Neural progenitor cell (in vitro differentiated cells): ENCODE measurements around the gene CAPN11. TPM values are rescaled to one million over a fixed set of nuclear protein-coding genes. Genes with fewer than 3 reads are reported as not detected.

ENCODE experiments used
- DNase-seq: peaks from one replicate; pipeline ENCODE4 v3.0.0-alpha.2; 2016; ENCODE audit warnings: low spot score
- H2AFZ ChIP-seq: fragments of 200-600 bp; sonication (generic); replicated peaks from 2 replicates; pipeline ENCODE4 v1.6.1; 2016; ENCODE audit warnings: antibody characterized with exemption
- H3F3A ChIP-seq: fragments of 200-600 bp; sonication (generic); 2 replicates; pipeline ENCODE4 v1.6.1; 2016; ENCODE audit warnings: antibody characterized with exemption, low read depth
- H3K27ac ChIP-seq: fragments of 200-600 bp; sonication (generic); 2 replicates; pipeline ENCODE4 v1.5.1; 2016; ENCODE audit warnings: mild to moderate bottlenecking
- H3K27me3 ChIP-seq: fragments of 200-600 bp; sonication (generic); 2 replicates; pipeline ENCODE4 v1.6.1; 2016; ENCODE audit warnings: mild to moderate bottlenecking, moderate library complexity
- H3K36me3 ChIP-seq: fragments of 200-600 bp; sonication (generic); 2 replicates; pipeline ENCODE4 v1.5.1; 2016
- H3K4me1 ChIP-seq: fragments of 200-600 bp; sonication (generic); 2 replicates; pipeline ENCODE4 v1.6.1; 2016; ENCODE audit warnings: mixed run types
- H3K4me2 ChIP-seq: fragments of 200-600 bp; sonication (generic); 2 replicates; pipeline ENCODE4 v1.6.1; 2016
- H3K4me3 ChIP-seq: fragments of 200-600 bp; sonication (generic); 2 replicates; pipeline ENCODE4 v1.5.1; 2016
- H3K79me2 ChIP-seq: fragments of 200-600 bp; sonication (generic); 2 replicates; pipeline ENCODE4 v1.6.1; 2016; ENCODE audit warnings: low read depth
- H3K9ac ChIP-seq: fragments of 200-600 bp; sonication (generic); 2 replicates; pipeline ENCODE4 v1.6.1; 2016
- H3K9me3 ChIP-seq: fragments of 200-600 bp; sonication (generic); 2 replicates; pipeline ENCODE4 v1.5.1; 2016; ENCODE audit warnings: low read depth
- H4K20me1 ChIP-seq: fragments of 200-600 bp; sonication (generic); 2 replicates; pipeline ENCODE4 v1.6.1; 2016; ENCODE audit warnings: low read depth
- H3K27ac Mint-ChIP-seq: 3 replicates; pipeline ENCODE4 v1.8.0; 2021; ENCODE audit warnings: mixed read lengths
- H3K27me3 Mint-ChIP-seq: 2 replicates; pipeline ENCODE4 v1.8.0; 2022; ENCODE audit warnings: low read depth, mild to moderate bottlenecking, inconsistent platforms, moderate library complexity, mixed read lengths; ENCODE audit not compliant: insufficient read depth
- H3K36me3 Mint-ChIP-seq: 3 replicates; pipeline ENCODE4 v1.8.0; 2021; ENCODE audit warnings: mixed read lengths
- H3K4me1 Mint-ChIP-seq: 3 replicates; pipeline ENCODE4 v1.8.0; 2021; ENCODE audit warnings: mixed read lengths
- H3K4me3 Mint-ChIP-seq: 3 replicates; pipeline ENCODE4 v1.8.0; 2021; ENCODE audit warnings: mild to moderate bottlenecking, moderate library complexity, mixed read lengths
- H3K9me3 Mint-ChIP-seq: 3 replicates; pipeline ENCODE4 v1.8.0; 2020; ENCODE audit warnings: mixed read lengths
- CTCF ChIP-seq: fragments of 200-600 bp; sonication (generic); IDR thresholded peaks from 2 replicates; pipeline ENCODE4 v1.5.1; 2017; ENCODE audit warnings: antibody characterized with exemption, mild to moderate bottlenecking
- EZH2 ChIP-seq: fragments of 200-600 bp; sonication (generic); IDR thresholded peaks from 2 replicates; pipeline ENCODE4 v1.6.1; 2017; ENCODE audit warnings: antibody characterized with exemption, mild to moderate bottlenecking, moderate library complexity
- EZH2phosphoT487 ChIP-seq: fragments of 200-600 bp; sonication (generic); IDR thresholded peaks from 2 replicates; pipeline ENCODE4 v1.6.1; 2017; ENCODE audit warnings: antibody characterized with exemption
- total RNA-seq: library from RNA; depleted of rRNA; stranded (reverse); fragments of >200 nt; gene quantifications from 2 replicates; pipeline ENCODE4 v1.2.3, GENCODE V29; 2015; ENCODE audit warnings: low replicate concordance

CAPN11 gene
- total RNA-seq, 1 donor from 2014 or later = 0.49 TPM

GRCh38 chr6:44132476-44132875 is 26.1 kb upstream of the CAPN11 start:
- Histone ChIP-seq H3K27me3 (no peaks in the 10 kb centered on the region), H3K4me3 (no peak overlapping the region), H3K9ac (no peak overlapping the region), H3F3A (peaks cover 23% of the 10 kb centered on the region), H3K27ac (peak overlapping the region; percentile 65), H4K20me1 (peaks cover 4% of the 10 kb centered on the region), H3K9me3 (no peaks in the 10 kb centered on the region), H3K4me2 (no peak overlapping the region), H2AFZ (no peak overlapping the region), H3K79me2 (peaks cover 11% of the 10 kb centered on the region), H3K4me1 (peaks cover 23% of the 10 kb centered on the region), H3K36me3 (no peaks in the 10 kb centered on the region)
- peaks cover 2% of the 10 kb centered on the region for H3K36me3 Mint-ChIP-seq
- peaks cover 53% of the 10 kb centered on the region for H3K4me1 Mint-ChIP-seq
- no peak for TF ChIP-seq EZH2
- TF ChIP-seq CTCF = no peak
- TF ChIP-seq EZH2phosphoT487 = no peak
- H3K9me3 Mint-ChIP-seq = no peaks in the 10 kb centered on the region
- peaks cover 7% of the 10 kb centered on the region for H3K27me3 Mint-ChIP-seq
- H3K4me3 Mint-ChIP-seq = peak overlapping the region; percentile 38
- no peak for DNase-seq
- H3K27ac Mint-ChIP-seq = peak overlapping the region; percentile 64

- Histone ChIP-seq H3K4me2 (peak overlapping the region; percentile 72), H2AFZ (peak overlapping the region; percentile 66), H3F3A (peaks cover 23% of the 10 kb centered on the region), H3K27me3 (no peaks in the 10 kb centered on the region), H3K27ac (peak overlapping the region; percentile 65), H3K79me2 (peaks cover 11% of the 10 kb centered on the region), H3K9ac (no peak overlapping the region), H3K4me1 (peaks cover 25% of the 10 kb centered on the region), H3K36me3 (no peaks in the 10 kb centered on the region), H4K20me1 (peaks cover 4% of the 10 kb centered on the region), H3K9me3 (no peaks in the 10 kb centered on the region), H3K4me3 (peak overlapping the region; percentile 27)
- Mint-ChIP-seq H3K4me1 (peaks cover 55% of the 10 kb centered on the region), H3K27ac (peak overlapping the region; percentile 64), H3K4me3 (peak overlapping the region; percentile 68), H3K36me3 (peaks cover 2% of the 10 kb centered on the region), H3K27me3 (peaks cover 7% of the 10 kb centered on the region), H3K9me3 (no peaks in the 10 kb centered on the region)
- peak; percentile 71 for DNase-seq
- no peak for TF ChIP-seq EZH2phosphoT487
- TF ChIP-seq CTCF = peak; percentile 14
- no peak for TF ChIP-seq EZH2
These were observed 25.4 kb upstream of the CAPN11 start for GRCh38 chr6:44133003-44133931.

- H4K20me1 ChIP-seq = no peaks in the 10 kb centered on the region
- no peaks in the 10 kb centered on the region for H3K36me3 ChIP-seq
- H3K4me1 ChIP-seq = peaks cover 30% of the 10 kb centered on the region
- DNase-seq = peak; percentile 22
- peaks cover 8% of the 10 kb centered on the region for H3K79me2 ChIP-seq
- H3K27ac Mint-ChIP-seq = peak overlapping the region; percentile 83
- H3K9me3 Mint-ChIP-seq = no peaks in the 10 kb centered on the region
- no peak overlapping the region for H3K27ac ChIP-seq
- H3K9ac ChIP-seq = no peak overlapping the region
- no peaks in the 10 kb centered on the region for H3K9me3 ChIP-seq
- H3K27me3 ChIP-seq = no peaks in the 10 kb centered on the region
- peak overlapping the region; percentile 72 for H3K4me2 ChIP-seq
- TF ChIP-seq EZH2 (no peak), EZH2phosphoT487 (no peak), CTCF (no peak)
- H2AFZ ChIP-seq = no peak overlapping the region
- H3K4me3 Mint-ChIP-seq = peak overlapping the region; percentile 68
- H3K27me3 Mint-ChIP-seq = peaks cover 7% of the 10 kb centered on the region
- no peak overlapping the region for H3K4me3 ChIP-seq
- H3K36me3 Mint-ChIP-seq = peaks cover 2% of the 10 kb centered on the region
- H3K4me1 Mint-ChIP-seq = peaks cover 57% of the 10 kb centered on the region
- H3F3A ChIP-seq = peaks cover 23% of the 10 kb centered on the region
These were observed 24.5 kb upstream of the CAPN11 start for GRCh38 chr6:44133981-44134711.
